ENCODE results near the gene IL1B. TPM values are rescaled to one million over a fixed set of nuclear protein-coding genes. Genes with fewer than 3 reads are reported as not detected.

IL1B gene
- total RNA-seq, 1 experiment from 2014 or later, result not detected

GRCh38 chr2:112841295-112842044, 4.9 kb upstream of the IL1B start:
- no peaks in the 10 kb centered on the region for H3K36me3 ChIP-seq (ENCODE audit: control insufficient read depth, insufficient read depth, low read length)
- H3K27ac ChIP-seq (ENCODE audit: low read length), result no peak overlapping the region
- H3K9me3 ChIP-seq (ENCODE audit: control insufficient read depth, insufficient read depth, low read depth, low read length), result no peaks in the 10 kb centered on the region
- CTCF ChIA-PET, result no interaction called here
- H3K4me1 ChIP-seq (ENCODE audit: control insufficient read depth, insufficient read depth, low read length), result no peaks in the 10 kb centered on the region
- ATAC-seq, result no peak
- no peak overlapping the region for H3K4me3 ChIP-seq (ENCODE audit: low read depth in 2 of 2, low read length in 2 of 2)
- POLR2A ChIA-PET, result no interaction called here
- intact Hi-C loops (cut with micrococcal nuclease; ENCODE audit: unreplicated experiment) (no loop called here), in situ Hi-C loops (cut with HindIII; ENCODE audit: low pct_unique_long_range_greater_than_20kb, low sequenced_read_pairs) (no loop called here)
- BruUV-seq (replicated peaks), result no TSS peak
- H3K27me3 ChIP-seq (ENCODE audit: control insufficient read depth, insufficient read depth, low read length), result no peaks in the 10 kb centered on the region; the same call in 1 of the 2 replicates
- TF ChIP-seq TCF7L2 (IDR thresholded peaks at IDR 0.05; ENCODE audit: low read depth, low read length) (no peak), POLR2AphosphoS5 (IDR thresholded peaks at IDR 0.05; ENCODE audit: low read depth, low read length) (no peak), REST (IDR thresholded peaks at IDR 0.05; ENCODE audit: insufficient read depth in 1 of 2, low read depth in 2 of 2, low read length in 1 of 2) (no peak), SIN3A (IDR thresholded peaks at IDR 0.05; ENCODE audit: borderline replicate concordance, insufficient read depth, low read depth, low read length) (no peak)
- TF ChIP-seq, protein P1, sequence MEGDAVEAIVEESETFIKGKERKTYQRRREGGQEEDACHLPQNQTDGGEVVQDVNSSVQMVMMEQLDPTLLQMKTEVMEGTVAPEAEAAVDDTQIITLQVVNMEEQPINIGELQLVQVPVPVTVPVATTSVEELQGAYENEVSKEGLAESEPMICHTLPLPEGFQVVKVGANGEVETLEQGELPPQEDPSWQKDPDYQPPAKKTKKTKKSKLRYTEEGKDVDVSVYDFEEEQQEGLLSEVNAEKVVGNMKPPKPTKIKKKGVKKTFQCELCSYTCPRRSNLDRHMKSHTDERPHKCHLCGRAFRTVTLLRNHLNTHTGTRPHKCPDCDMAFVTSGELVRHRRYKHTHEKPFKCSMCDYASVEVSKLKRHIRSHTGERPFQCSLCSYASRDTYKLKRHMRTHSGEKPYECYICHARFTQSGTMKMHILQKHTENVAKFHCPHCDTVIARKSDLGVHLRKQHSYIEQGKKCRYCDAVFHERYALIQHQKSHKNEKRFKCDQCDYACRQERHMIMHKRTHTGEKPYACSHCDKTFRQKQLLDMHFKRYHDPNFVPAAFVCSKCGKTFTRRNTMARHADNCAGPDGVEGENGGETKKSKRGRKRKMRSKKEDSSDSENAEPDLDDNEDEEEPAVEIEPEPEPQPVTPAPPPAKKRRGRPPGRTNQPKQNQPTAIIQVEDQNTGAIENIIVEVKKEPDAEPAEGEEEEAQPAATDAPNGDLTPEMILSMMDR (IDR thresholded peaks at IDR 0.05), result no peak
- no peak for DNase-seq (ENCODE audit: low read depth, low spot score)

GRCh38 chr2:112840068-112840445, 3.5 kb upstream of the IL1B start:
- DNase-seq (ENCODE audit: low read depth, low spot score) (no peak), ATAC-seq (no peak)
- H3K36me3 ChIP-seq (ENCODE audit: control insufficient read depth, insufficient read depth, low read length), result no peaks in the 10 kb centered on the region
- in situ Hi-C loops (cut with HindIII; ENCODE audit: low pct_unique_long_range_greater_than_20kb, low sequenced_read_pairs) (no loop called here), intact Hi-C loops (cut with micrococcal nuclease; ENCODE audit: unreplicated experiment) (no loop called here)
- H3K4me3 ChIP-seq (ENCODE audit: low read depth in 2 of 2, low read length in 2 of 2), result no peak overlapping the region
- no TSS peak for BruUV-seq (replicated peaks)
- POLR2A ChIA-PET, result no interaction called here
- TF ChIP-seq SIN3A (IDR thresholded peaks at IDR 0.05; ENCODE audit: borderline replicate concordance, insufficient read depth, low read depth, low read length), result no peak
- TF ChIP-seq REST (IDR thresholded peaks at IDR 0.05; ENCODE audit: insufficient read depth in 1 of 2, low read depth in 2 of 2, low read length in 1 of 2), result no peak
- TF ChIP-seq TCF7L2 (IDR thresholded peaks at IDR 0.05; ENCODE audit: low read depth, low read length), result no peak
- TF ChIP-seq, protein P1 (IDR thresholded peaks at IDR 0.05), result no peak
- no peak for TF ChIP-seq POLR2AphosphoS5 (IDR thresholded peaks at IDR 0.05; ENCODE audit: low read depth, low read length)
- CTCF ChIA-PET, result no interaction called here
- no peaks in the 10 kb centered on the region for H3K4me1 ChIP-seq (ENCODE audit: control insufficient read depth, insufficient read depth, low read length)
- H3K27ac ChIP-seq (ENCODE audit: low read length), result no peak overlapping the region
- H3K27me3 ChIP-seq (ENCODE audit: control insufficient read depth, insufficient read depth, low read length), result peaks cover 1% of the 10 kb centered on the region; the same call in 1 of the 2 replicates
- H3K9me3 ChIP-seq (ENCODE audit: control insufficient read depth, insufficient read depth, low read depth, low read length), result no peaks in the 10 kb centered on the region
